ENCODE results near the gene UBTD1.

- TF ChIP-seq CTCF (IDR thresholded peaks at IDR 0.05 in 8 of 11, conservative IDR thresholded peaks at IDR 0.05 in 3 of 11): no peak
- no peak for TF ChIP-seq POLR2A (IDR thresholded peaks at IDR 0.05)
Measured at GRCh38 chr10:97532935-97533671, 34.4 kb downstream of the UBTD1 start.

All from spleen (tissue), 7 donors.